ENCODE data around the gene FTO. TPM values are rescaled to one million over a fixed set of nuclear protein-coding genes. Genes with fewer than 3 reads are reported as not detected.
A peak's percentile ranks its signal among the peaks of the same experiment; 100 is the strongest.

Gene FTO
- polyA plus RNA-seq, 2 of the 4 experiments (the other 2 are of a cell fraction): 48.7 to 101 TPM

DNA sequence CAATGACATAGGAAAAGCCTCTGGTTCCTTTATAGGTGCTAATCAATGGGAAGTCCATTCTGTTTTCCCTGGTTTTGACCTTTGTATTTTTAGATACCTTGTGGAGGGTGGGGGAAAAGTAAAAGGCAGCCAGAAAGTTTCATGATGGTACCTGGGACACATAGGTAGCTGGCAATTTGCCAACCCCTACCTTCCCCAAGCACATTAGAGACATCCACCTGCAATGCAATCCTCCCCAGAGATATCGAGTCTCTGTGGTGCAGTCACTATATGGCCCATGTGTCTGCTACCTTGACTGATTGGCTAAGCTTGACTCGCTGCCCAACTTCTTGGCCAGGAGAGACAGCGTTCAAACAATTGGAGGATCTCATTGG, 496.2 kb downstream of the FTO start:
- FAIRE-seq (no peak), DNase-seq (ENCODE audit: low read depth in 1 of 2, low spot score in 1 of 2) (peak in 1 of 2 experiments; percentile 6), ATAC-seq (no peak)
- CTCF ChIA-PET: no interaction called here
- Histone ChIP-seq H3K4me3 (no peak overlapping the region), H3K4me2 (no peak overlapping the region), H3K9me3 (no peaks in the 10 kb centered on the region), H3K27ac (no peak overlapping the region), H3K4me1 (no peaks in the 10 kb centered on the region)
- POLR2A ChIA-PET: no interaction called here
- TF ChIP-seq FOXS1 (CRISPR knock-in tag; IDR thresholded peaks at IDR 0.05) (no peak), EHMT2 (IDR thresholded peaks at IDR 0.05; ENCODE audit: low read depth) (no peak), ZNF302 (CRISPR knock-in tag; IDR thresholded peaks at IDR 0.05) (no peak), RARB (CRISPR knock-in tag; IDR thresholded peaks at IDR 0.05) (no peak), BHLHE40 (IDR thresholded peaks at IDR 0.05; ENCODE audit: low read depth, low read length) (no peak), MAZ (IDR thresholded peaks at IDR 0.05; ENCODE audit: borderline replicate concordance, low read depth, low read length) (no peak), CBX2 (IDR thresholded peaks at IDR 0.05; ENCODE audit: borderline replicate concordance, low read depth) (no peak), TP53 (CRISPR knock-in tag; IDR thresholded peaks at IDR 0.05) (no peak), KDM5A (IDR thresholded peaks at IDR 0.05) (no peak), CHD2 (IDR thresholded peaks at IDR 0.05; ENCODE audit: low read length, partially characterized antibody) (no peak), MAFK (IDR thresholded peaks at IDR 0.05; ENCODE audit: partially characterized antibody) (no peak), ESRRA (IDR thresholded peaks at IDR 0.05; ENCODE audit: borderline replicate concordance, low read length) (no peak), JUN (IDR thresholded peaks at IDR 0.05) (no peak), RCOR1 (IDR thresholded peaks at IDR 0.05; ENCODE audit: low read depth, low read length) (no peak)
- TF ChIP-seq, protein P1, sequence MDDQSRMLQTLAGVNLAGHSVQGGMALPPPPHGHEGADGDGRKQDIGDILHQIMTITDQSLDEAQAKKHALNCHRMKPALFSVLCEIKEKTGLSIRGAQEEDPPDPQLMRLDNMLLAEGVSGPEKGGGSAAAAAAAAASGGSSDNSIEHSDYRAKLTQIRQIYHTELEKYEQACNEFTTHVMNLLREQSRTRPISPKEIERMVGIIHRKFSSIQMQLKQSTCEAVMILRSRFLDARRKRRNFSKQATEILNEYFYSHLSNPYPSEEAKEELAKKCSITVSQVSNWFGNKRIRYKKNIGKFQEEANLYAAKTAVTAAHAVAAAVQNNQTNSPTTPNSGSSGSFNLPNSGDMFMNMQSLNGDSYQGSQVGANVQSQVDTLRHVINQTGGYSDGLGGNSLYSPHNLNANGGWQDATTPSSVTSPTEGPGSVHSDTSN (IDR thresholded peaks at IDR 0.05): no peak
- TF ChIP-seq, protein P2, sequence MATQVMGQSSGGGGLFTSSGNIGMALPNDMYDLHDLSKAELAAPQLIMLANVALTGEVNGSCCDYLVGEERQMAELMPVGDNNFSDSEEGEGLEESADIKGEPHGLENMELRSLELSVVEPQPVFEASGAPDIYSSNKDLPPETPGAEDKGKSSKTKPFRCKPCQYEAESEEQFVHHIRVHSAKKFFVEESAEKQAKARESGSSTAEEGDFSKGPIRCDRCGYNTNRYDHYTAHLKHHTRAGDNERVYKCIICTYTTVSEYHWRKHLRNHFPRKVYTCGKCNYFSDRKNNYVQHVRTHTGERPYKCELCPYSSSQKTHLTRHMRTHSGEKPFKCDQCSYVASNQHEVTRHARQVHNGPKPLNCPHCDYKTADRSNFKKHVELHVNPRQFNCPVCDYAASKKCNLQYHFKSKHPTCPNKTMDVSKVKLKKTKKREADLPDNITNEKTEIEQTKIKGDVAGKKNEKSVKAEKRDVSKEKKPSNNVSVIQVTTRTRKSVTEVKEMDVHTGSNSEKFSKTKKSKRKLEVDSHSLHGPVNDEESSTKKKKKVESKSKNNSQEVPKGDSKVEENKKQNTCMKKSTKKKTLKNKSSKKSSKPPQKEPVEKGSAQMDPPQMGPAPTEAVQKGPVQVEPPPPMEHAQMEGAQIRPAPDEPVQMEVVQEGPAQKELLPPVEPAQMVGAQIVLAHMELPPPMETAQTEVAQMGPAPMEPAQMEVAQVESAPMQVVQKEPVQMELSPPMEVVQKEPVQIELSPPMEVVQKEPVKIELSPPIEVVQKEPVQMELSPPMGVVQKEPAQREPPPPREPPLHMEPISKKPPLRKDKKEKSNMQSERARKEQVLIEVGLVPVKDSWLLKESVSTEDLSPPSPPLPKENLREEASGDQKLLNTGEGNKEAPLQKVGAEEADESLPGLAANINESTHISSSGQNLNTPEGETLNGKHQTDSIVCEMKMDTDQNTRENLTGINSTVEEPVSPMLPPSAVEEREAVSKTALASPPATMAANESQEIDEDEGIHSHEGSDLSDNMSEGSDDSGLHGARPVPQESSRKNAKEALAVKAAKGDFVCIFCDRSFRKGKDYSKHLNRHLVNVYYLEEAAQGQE (IDR thresholded peaks at IDR 0.05): no peak
- WGBS (ENCODE audit: missing lambda C conversion rate): 58% methylated on average over 3 of the region's 3 CpGs

DNA sequence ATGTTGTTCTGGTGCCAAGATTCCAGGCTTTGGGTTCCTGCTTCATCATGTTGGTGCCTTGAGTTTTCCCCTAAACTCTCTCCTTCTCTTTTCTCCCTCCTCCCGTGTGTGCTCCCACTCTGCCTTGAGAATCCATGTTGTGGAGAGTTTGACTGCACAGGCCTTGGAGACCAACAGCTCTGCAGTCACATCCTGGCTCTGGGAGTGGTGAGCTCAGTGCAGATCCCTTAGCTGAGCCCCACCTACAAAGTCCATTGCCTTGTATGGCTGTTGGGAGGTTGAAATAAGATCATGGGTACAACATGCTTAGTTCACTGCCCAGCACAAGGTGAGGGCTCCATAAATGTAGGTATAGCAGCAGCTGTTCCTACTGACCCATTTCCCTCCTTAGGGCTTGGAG, 496.8 kb downstream of the FTO start:
- no peak overlapping the region for H3K27ac ChIP-seq

More for the DNA sequence above, 496.8 kb downstream of the FTO start:
- TF ChIP-seq, protein P3, sequence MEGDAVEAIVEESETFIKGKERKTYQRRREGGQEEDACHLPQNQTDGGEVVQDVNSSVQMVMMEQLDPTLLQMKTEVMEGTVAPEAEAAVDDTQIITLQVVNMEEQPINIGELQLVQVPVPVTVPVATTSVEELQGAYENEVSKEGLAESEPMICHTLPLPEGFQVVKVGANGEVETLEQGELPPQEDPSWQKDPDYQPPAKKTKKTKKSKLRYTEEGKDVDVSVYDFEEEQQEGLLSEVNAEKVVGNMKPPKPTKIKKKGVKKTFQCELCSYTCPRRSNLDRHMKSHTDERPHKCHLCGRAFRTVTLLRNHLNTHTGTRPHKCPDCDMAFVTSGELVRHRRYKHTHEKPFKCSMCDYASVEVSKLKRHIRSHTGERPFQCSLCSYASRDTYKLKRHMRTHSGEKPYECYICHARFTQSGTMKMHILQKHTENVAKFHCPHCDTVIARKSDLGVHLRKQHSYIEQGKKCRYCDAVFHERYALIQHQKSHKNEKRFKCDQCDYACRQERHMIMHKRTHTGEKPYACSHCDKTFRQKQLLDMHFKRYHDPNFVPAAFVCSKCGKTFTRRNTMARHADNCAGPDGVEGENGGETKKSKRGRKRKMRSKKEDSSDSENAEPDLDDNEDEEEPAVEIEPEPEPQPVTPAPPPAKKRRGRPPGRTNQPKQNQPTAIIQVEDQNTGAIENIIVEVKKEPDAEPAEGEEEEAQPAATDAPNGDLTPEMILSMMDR (IDR thresholded peaks at IDR 0.05): no peak
- TF ChIP-seq HOXB5 (CRISPR knock-in tag; IDR thresholded peaks at IDR 0.05) (no peak), ESRRA (IDR thresholded peaks at IDR 0.05; ENCODE audit: borderline replicate concordance, low read length) (no peak)
- TF ChIP-seq, protein P4, sequence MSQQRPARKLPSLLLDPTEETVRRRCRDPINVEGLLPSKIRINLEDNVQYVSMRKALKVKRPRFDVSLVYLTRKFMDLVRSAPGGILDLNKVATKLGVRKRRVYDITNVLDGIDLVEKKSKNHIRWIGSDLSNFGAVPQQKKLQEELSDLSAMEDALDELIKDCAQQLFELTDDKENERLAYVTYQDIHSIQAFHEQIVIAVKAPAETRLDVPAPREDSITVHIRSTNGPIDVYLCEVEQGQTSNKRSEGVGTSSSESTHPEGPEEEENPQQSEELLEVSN (IDR thresholded peaks at IDR 0.05; ENCODE audit: borderline replicate concordance, low read depth): no peak
- ATAC-seq: no peak
- no peak for FAIRE-seq
- Histone ChIP-seq H3K4me2 (no peak overlapping the region), H3K4me1 (no peaks in the 10 kb centered on the region), H3K4me3 (no peak overlapping the region), H3K9me3 (no peaks in the 10 kb centered on the region)
- ChIA-PET CTCF (no interaction called here), POLR2A (no interaction called here)
- no peak for DNase-seq (ENCODE audit: low read depth in 1 of 2, low spot score in 1 of 2)
- WGBS (ENCODE audit: missing lambda C conversion rate): 85% methylated on average over 1 of the region's 1 CpG

All from A549 (cell line).